Cardiac muscle cell (in vitro differentiated cells and primary cell): Measurements from ENCODE around the gene IWS1. TPM values are rescaled to one million over a fixed set of nuclear protein-coding genes. Genes with fewer than 3 reads are reported as not detected.
A peak's percentile ranks its signal among the peaks of the same experiment; 100 is the strongest.

Experiments
- DNase-seq, 2 donors: peaks; one replicate each; pipeline versions ENCODE4 v3.0.0 to v3.0.0-alpha.2; 2010 to 2017; ENCODE audit warnings: low read depth in 1 of 2, low spot score in 1 of 2
- H3K27ac ChIP-seq: fragments of 200-600 bp; sonication (generic); 2 replicates; pipeline ENCODE4 v1.5.1; 2016
- H3K27me3 ChIP-seq: fragments of 200-600 bp; sonication (generic); 2 replicates; pipeline ENCODE4 v1.6.0; 2016; ENCODE audit warnings: control low read depth
- H3K36me3 ChIP-seq: fragments of 200-600 bp; sonication (generic); 2 replicates; pipeline ENCODE4 v1.5.1; 2016; ENCODE audit warnings: control low read depth
- H3K4me1 ChIP-seq: fragments of 200-600 bp; sonication (generic); 2 replicates; pipeline ENCODE4 v1.8.1; 2017; ENCODE audit warnings: low read depth, mild to moderate bottlenecking, mixed run types
- H3K4me3 ChIP-seq: fragments of 200-600 bp; sonication (generic); 2 replicates; pipeline ENCODE4 v1.5.1; 2016; ENCODE audit warnings: mild to moderate bottlenecking
- H3K9me3 ChIP-seq: fragments of 200-600 bp; sonication (generic); 2 replicates; pipeline ENCODE4 v1.5.1; 2017; ENCODE audit warnings: low read depth, mild to moderate bottlenecking, control low read depth
- CTCF ChIP-seq: IDR thresholded peaks from 2 replicates; pipeline ENCODE4 v1.5.1; 2012; ENCODE audit warnings: low read depth, mild to moderate bottlenecking, low read length
- polyA plus RNA-seq: library from polyadenylated mRNA; unstranded; fragments of >200 nt; fragmentation: Nextera tagmentation; extraction: Ambion mirVana; gene quantifications from 2 replicates; pipeline ENCODE4 v1.2.1, GENCODE V29; 2016
- total RNA-seq: library from RNA; depleted of rRNA; stranded (reverse); fragments of >200 nt; gene quantifications from 2 replicates; pipeline ENCODE4 v1.2.3, GENCODE V29; 2016

IWS1 gene
- total and polyA plus RNA-seq, 2 experiments from 2014 or later, result 52.4 to 55.6 TPM

- no peak for DNase-seq
- H3K9me3 ChIP-seq, result no peaks in the 10 kb centered on the region
Observed at GRCh38 chr2:127511917-127512316, 14.4 kb downstream of the IWS1 start.

GRCh38 chr2:127511090-127511695, 15.1 kb downstream of the IWS1 start:
- Histone ChIP-seq H3K4me3 (no peak overlapping the region), H3K27me3 (no peaks in the 10 kb centered on the region), H3K36me3 (no peaks in the 10 kb centered on the region), H3K27ac (no peak overlapping the region), H3K4me1 (peaks cover 23% of the 10 kb centered on the region), H3K9me3 (no peaks in the 10 kb centered on the region)
- TF ChIP-seq CTCF, result no peak
- no peak for DNase-seq

More at GRCh38 chr2:127511917-127512316, 14.4 kb downstream of the IWS1 start:
- no peaks in the 10 kb centered on the region for H3K36me3 ChIP-seq
- no peak overlapping the region for H3K27ac ChIP-seq
- no peak for TF ChIP-seq CTCF
- no peak overlapping the region for H3K4me3 ChIP-seq
- H3K4me1 ChIP-seq, result peaks cover 23% of the 10 kb centered on the region
- no peaks in the 10 kb centered on the region for H3K27me3 ChIP-seq

- no peak for TF ChIP-seq CTCF
- DNase-seq, result no peak
- Histone ChIP-seq H3K4me3 (no peak overlapping the region), H3K36me3 (peaks cover 4% of the 10 kb centered on the region), H3K27ac (no peak overlapping the region), H3K27me3 (no peaks in the 10 kb centered on the region), H3K9me3 (no peaks in the 10 kb centered on the region), H3K4me1 (peaks cover 23% of the 10 kb centered on the region)
Observed at GRCh38 chr2:127510073-127510472, 16.2 kb downstream of the IWS1 start.

- peak; percentile 44 to 94 for DNase-seq
- Histone ChIP-seq H3K4me1 (peaks cover 17% of the 10 kb centered on the region), H3K36me3 (peaks cover 16% of the 10 kb centered on the region)
Observed at GRCh38 chr2:127508631-127509034, 17.7 kb downstream of the IWS1 start.

GRCh38 chr2:127508023-127508630, 18.2 kb downstream of the IWS1 start:
- peaks cover 19% of the 10 kb centered on the region for H3K36me3 ChIP-seq
- H3K27me3 ChIP-seq, result no peaks in the 10 kb centered on the region
- H3K4me1 ChIP-seq, result peaks cover 16% of the 10 kb centered on the region
- no peak for DNase-seq
- peak overlapping the region; percentile 20 for H3K27ac ChIP-seq
- TF ChIP-seq CTCF, result no peak
- H3K4me3 ChIP-seq, result no peak overlapping the region
- H3K9me3 ChIP-seq, result no peaks in the 10 kb centered on the region

More at GRCh38 chr2:127508631-127509034, 17.7 kb downstream of the IWS1 start:
- peak overlapping the region; percentile 20 for H3K27ac ChIP-seq
- no peak for TF ChIP-seq CTCF
- H3K27me3 ChIP-seq, result no peaks in the 10 kb centered on the region
- H3K9me3 ChIP-seq, result no peaks in the 10 kb centered on the region
- H3K4me3 ChIP-seq, result no peak overlapping the region
